ENCODE data around the gene TSPAN12. TPM values are rescaled to one million over a fixed set of nuclear protein-coding genes. Genes with fewer than 3 reads are reported as not detected.
"Not testable (repeated sequence)": the region's sequence is repeated elsewhere in the genome, so short reads cannot be mapped to it uniquely, and the experiment has no call there.

The TSPAN12 gene
- polyA plus RNA-seq, 1 donor (not counting 4 experiments of a cell fraction or from before 2014, with no cell fraction given): 0.47 TPM

- H4K20me1 ChIP-seq (ENCODE audit: control insufficient read depth, extremely low read depth, insufficient read depth, low read length); dilution Hi-C loops (cut with MboI; ENCODE audit: extremely low pct_ligation_motif_present, low sequenced_read_pairs); H3K9ac ChIP-seq (ENCODE audit: control insufficient read depth, extremely low read depth, insufficient read depth, low read length); H3K79me2 ChIP-seq (ENCODE audit: control insufficient read depth, insufficient read depth, low read length); FAIRE-seq; H3K27ac ChIP-seq (ENCODE audit: control insufficient read depth, insufficient read depth, low read length); H3K4me3 ChIP-seq (ENCODE audit: control insufficient read depth in 2 of 3, extremely low read depth in 1 of 3, insufficient read depth in 2 of 3, low read depth in 1 of 3, low read length in 3 of 3); H3K27me3 ChIP-seq (ENCODE audit: control insufficient read depth, extremely low read depth, insufficient read depth, low read length); H3K36me3 ChIP-seq (ENCODE audit: control insufficient read depth in 2 of 2, extremely low read depth in 1 of 2, insufficient read depth in 2 of 2, low read length in 2 of 2); H3K4me1 ChIP-seq (ENCODE audit: control insufficient read depth, extremely low read depth, insufficient read depth, low read length); DNase-seq (ENCODE audit: low read depth, low spot score); H2AFZ ChIP-seq (ENCODE audit: control insufficient read depth, low read length); H3K9me3 ChIP-seq (ENCODE audit: control insufficient read depth, low read depth, low read length); H3K4me2 ChIP-seq (ENCODE audit: control insufficient read depth, extremely low read depth, insufficient read depth, low read depth, low read length); H3K9me1 ChIP-seq (ENCODE audit: control insufficient read depth, extremely low read depth, insufficient read depth, low read length): not testable (repeated sequence)
Observed at GRCh38 chr7:120885602-120886001, 27.7 kb upstream of the TSPAN12 start.

GRCh38 chr7:120877701-120878100 lies 19.8 kb upstream of the TSPAN12 start:
- DNase-seq (ENCODE audit: low read depth, low spot score): no peak

More at GRCh38 chr7:120877701-120878100, 19.8 kb upstream of the TSPAN12 start:
- no peak overlapping the region for H3K4me3 ChIP-seq (ENCODE audit: control insufficient read depth in 2 of 3, extremely low read depth in 1 of 3, insufficient read depth in 2 of 3, low read depth in 1 of 3, low read length in 3 of 3)
- H3K27me3 ChIP-seq (ENCODE audit: control insufficient read depth, extremely low read depth, insufficient read depth, low read length): no peaks in the 10 kb centered on the region
- dilution Hi-C loops (cut with MboI; ENCODE audit: extremely low pct_ligation_motif_present, low sequenced_read_pairs): no loop called here
- H3K9me1 ChIP-seq (ENCODE audit: control insufficient read depth, extremely low read depth, insufficient read depth, low read length): no peaks in the 10 kb centered on the region
- no peaks in the 10 kb centered on the region for H3K79me2 ChIP-seq (ENCODE audit: control insufficient read depth, insufficient read depth, low read length)
- H3K9ac ChIP-seq (ENCODE audit: control insufficient read depth, extremely low read depth, insufficient read depth, low read length): no peak overlapping the region
- no peaks in the 10 kb centered on the region for H3K4me1 ChIP-seq (ENCODE audit: control insufficient read depth, extremely low read depth, insufficient read depth, low read length)
- no peak overlapping the region for H3K27ac ChIP-seq (ENCODE audit: control insufficient read depth, insufficient read depth, low read length)
- no peak overlapping the region for H3K4me2 ChIP-seq (ENCODE audit: control insufficient read depth, extremely low read depth, insufficient read depth, low read depth, low read length)
- H4K20me1 ChIP-seq (ENCODE audit: control insufficient read depth, extremely low read depth, insufficient read depth, low read length): no peaks in the 10 kb centered on the region
- no peaks in the 10 kb centered on the region for H3K36me3 ChIP-seq (ENCODE audit: control insufficient read depth in 2 of 2, extremely low read depth in 1 of 2, insufficient read depth in 2 of 2, low read length in 2 of 2)
- FAIRE-seq: no peak
- TF ChIP-seq CTCF (optimal IDR thresholded peaks at IDR 0.05 in 1 of 3, IDR thresholded peaks at IDR 0.05 in 1 of 3, conservative IDR thresholded peaks at IDR 0.05 in 1 of 3; ENCODE audit: extremely low read depth in 1 of 3, insufficient read depth in 2 of 3, low read length in 3 of 3) (no peak), EZH2 (IDR thresholded peaks at IDR 0.05; ENCODE audit: low read length) (no peak)
- H2AFZ ChIP-seq (ENCODE audit: control insufficient read depth, low read length): no peak overlapping the region
- no peaks in the 10 kb centered on the region for H3K9me3 ChIP-seq (ENCODE audit: control insufficient read depth, low read depth, low read length)
